Keratinocyte (primary cell): Measurements from ENCODE around the gene SPHK2. TPM values are rescaled to one million over a fixed set of nuclear protein-coding genes. Genes with fewer than 3 reads are reported as not detected.
"Not testable (repeated sequence)": the region's sequence is repeated elsewhere in the genome, so short reads cannot be mapped to it uniquely, and the experiment has no call there.

Experiments
- DNase-seq: peaks from one replicate; pipeline ENCODE4 v3.0.0-alpha.2; 2011; ENCODE audit warnings: low read depth, missing footprints, low spot score
- FAIRE-seq: peaks from 2 replicates; lab custom pipeline; 2011; peaks lifted over from hg19 to GRCh38; lab: Jason Lieb, UNC
- H2AFZ ChIP-seq: 2 replicates; pipeline ENCODE4 v1.6.0; 2012; ENCODE audit warnings: low read length, control low read depth, inconsistent platforms; ENCODE audit not compliant: control insufficient read depth
- H3K27ac ChIP-seq: 2 replicates; pipeline ENCODE4 v1.5.1; 2011; ENCODE audit warnings: low read length; ENCODE audit not compliant: control insufficient read depth, insufficient read depth
- H3K27me3 ChIP-seq: 3 replicates; pipeline ENCODE4 v1.6.0; 2011; ENCODE audit warnings: low read length; ENCODE audit not compliant: control insufficient read depth, insufficient read depth; ENCODE audit errors: extremely low read depth
- H3K36me3 ChIP-seq, 2 experiments: 2 replicates in 1 of 2; 3 replicates in 1 of 2; pipeline ENCODE4 v1.5.1; 2011; ENCODE audit warnings: low read length in 2 of 2, mild to moderate bottlenecking in 1 of 2; ENCODE audit not compliant: control insufficient read depth in 2 of 2, insufficient read depth in 2 of 2; ENCODE audit errors: extremely low read depth in 1 of 2
- H3K4me1 ChIP-seq: 3 replicates; pipeline ENCODE4 v1.5.1; 2011; ENCODE audit warnings: low read length; ENCODE audit not compliant: control insufficient read depth, insufficient read depth; ENCODE audit errors: extremely low read depth
- H3K4me2 ChIP-seq: 3 replicates; pipeline ENCODE4 v1.6.0; 2011; ENCODE audit warnings: low read depth, low read length; ENCODE audit not compliant: control insufficient read depth, insufficient read depth; ENCODE audit errors: extremely low read depth
- H3K4me3 ChIP-seq, 3 experiments: fragments of 200-600 bp in 1 of 3; sonication (generic) in 1 of 3; 2 replicates in 2 of 3; 3 replicates in 1 of 3; pipeline ENCODE4 v1.5.1; 2011 to 2016; ENCODE audit warnings: low read length in 3 of 3, mild to moderate bottlenecking in 3 of 3, control low read depth in 2 of 3, inconsistent platforms in 1 of 3, low read depth in 1 of 3, mixed read lengths in 1 of 3, mixed run types in 1 of 3, moderate library complexity in 1 of 3; ENCODE audit not compliant: control insufficient read depth in 2 of 3, insufficient read depth in 2 of 3; ENCODE audit errors: extremely low read depth in 1 of 3
- H3K79me2 ChIP-seq: 2 replicates; pipeline ENCODE4 v1.6.0; 2012; ENCODE audit warnings: low read length; ENCODE audit not compliant: control insufficient read depth, insufficient read depth
- H3K9ac ChIP-seq: 3 replicates; pipeline ENCODE4 v1.6.0; 2011; ENCODE audit warnings: low read length; ENCODE audit not compliant: control insufficient read depth, insufficient read depth; ENCODE audit errors: extremely low read depth
- H3K9me1 ChIP-seq: 3 replicates; pipeline ENCODE4 v1.6.0; 2011; ENCODE audit warnings: low read length; ENCODE audit not compliant: control insufficient read depth, insufficient read depth; ENCODE audit errors: extremely low read depth
- H3K9me3 ChIP-seq: 2 replicates; pipeline ENCODE4 v1.5.1; 2012; ENCODE audit warnings: low read depth, low read length; ENCODE audit not compliant: control insufficient read depth
- H4K20me1 ChIP-seq: 3 replicates; pipeline ENCODE4 v1.6.0; 2011; ENCODE audit warnings: low read length; ENCODE audit not compliant: control insufficient read depth, insufficient read depth; ENCODE audit errors: extremely low read depth
- CTCF ChIP-seq, 3 experiments: IDR thresholded peaks in 1 of 3; conservative IDR thresholded peaks in 1 of 3; optimal IDR thresholded peaks in 1 of 3; 2 replicates in 2 of 3; 3 replicates in 1 of 3; pipeline versions ENCODE3 to v1.5.1; 2011; ENCODE audit warnings: low read length in 3 of 3, mild to moderate bottlenecking in 3 of 3, moderate library complexity in 2 of 3, control low read depth in 1 of 3, inconsistent platforms in 1 of 3; ENCODE audit not compliant: insufficient read depth in 2 of 3; ENCODE audit errors: extremely low read depth in 1 of 3
- EZH2 ChIP-seq: IDR thresholded peaks from one replicate; pipeline ENCODE4 v1.6.1; 2012; ENCODE audit warnings: inconsistent platforms, mild to moderate bottlenecking, low read length, moderate library complexity
- dilution Hi-C: fragments of 300-500 bp; cut with MboI; formaldehyde crosslinking; loops from one replicate; pipeline ENCODE4 v1.7.0; 2020; ENCODE audit warnings: low sequenced_read_pairs; ENCODE audit not compliant: extremely low pct_ligation_motif_present
- polyA plus RNA-seq, 5 experiments: library from polyadenylated mRNA; depleted of rRNA in 3 of 5; stranded (reverse) in 3 of 5; stranded (forward) in 1 of 5; unstranded in 1 of 5; fragments of >200 nt; gene quantifications; 1 replicate in 1 of 5; 2 replicates in 3 of 5; 3 replicates in 1 of 5; pipeline versions ENCODE4 v1.2.1 to v1.2.3, GENCODE V29; 2011 to 2012; ENCODE audit warnings: missing spikeins in 2 of 5, low read depth in 1 of 5, low replicate concordance in 1 of 5

The SPHK2 gene
- polyA plus RNA-seq, 1 donor (not counting 4 experiments of a cell fraction or from before 2014, with no cell fraction given) = 2.8 TPM

DNA sequence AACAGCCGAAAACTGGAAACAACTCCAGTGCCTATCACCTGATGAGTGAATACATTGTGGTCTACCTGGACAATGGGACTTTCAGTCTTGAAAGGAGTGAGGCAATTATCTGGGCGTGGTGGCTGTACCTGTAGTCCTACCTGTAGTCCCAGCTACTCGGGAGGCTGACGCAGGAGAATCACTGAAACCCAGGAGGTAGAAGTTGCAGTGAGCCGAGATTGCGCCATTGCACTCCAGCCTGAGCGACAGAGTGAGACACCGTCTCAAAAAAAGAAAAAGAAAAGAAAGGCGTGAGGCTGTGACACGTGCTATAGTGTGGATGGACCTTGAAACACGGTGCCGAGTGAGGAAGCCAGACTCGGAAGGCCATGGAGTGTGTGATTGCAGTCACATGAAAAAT is 57.6 kb downstream of the SPHK2 start:
- Histone ChIP-seq H3K9ac (no peak overlapping the region), H3K27ac (no peak overlapping the region), H3K27me3 (no peaks in the 10 kb centered on the region), H3K4me3 (no peak overlapping the region), H3K9me1 (no peaks in the 10 kb centered on the region), H3K36me3 (no peaks in the 10 kb centered on the region), H4K20me1 (no peaks in the 10 kb centered on the region), H3K9me3 (no peaks in the 10 kb centered on the region), H2AFZ (no peak overlapping the region), H3K79me2 (no peaks in the 10 kb centered on the region), H3K4me1 (no peaks in the 10 kb centered on the region), H3K4me2 (no peak overlapping the region)
- no peak for TF ChIP-seq CTCF (optimal IDR thresholded peaks at IDR 0.05 in 1 of 3, IDR thresholded peaks at IDR 0.05 in 1 of 3, conservative IDR thresholded peaks at IDR 0.05 in 1 of 3; ENCODE audit: extremely low read depth in 1 of 3, insufficient read depth in 2 of 3, low read length in 3 of 3)
- TF ChIP-seq EZH2 = no peak
- FAIRE-seq (no peak), DNase-seq (no peak)
- dilution Hi-C loops = no loop called here

DNA sequence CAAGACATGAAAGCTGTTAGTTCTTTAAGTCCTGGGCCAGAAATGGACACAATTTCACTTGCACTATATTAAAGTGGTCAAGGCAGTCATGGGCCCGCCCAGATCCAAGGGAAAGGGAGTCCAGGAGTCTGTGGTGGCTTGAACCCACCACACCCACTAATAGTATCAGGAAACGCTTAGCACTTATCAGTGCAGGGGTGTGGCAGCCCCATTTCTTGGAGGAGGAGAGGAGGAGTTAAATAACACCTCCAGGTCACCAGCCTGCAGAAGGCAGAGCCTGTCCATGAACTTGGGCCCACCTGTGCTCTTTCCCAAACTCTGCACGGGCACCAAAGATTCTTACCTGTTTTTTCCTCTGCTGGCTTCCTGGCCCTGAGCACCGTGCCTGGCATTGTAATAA is 58.9 kb downstream of the SPHK2 start:
- dilution Hi-C loops = no loop called here
- no peak for DNase-seq
- Histone ChIP-seq H4K20me1 (no peaks in the 10 kb centered on the region), H2AFZ (no peak overlapping the region), H3K9me3 (no peaks in the 10 kb centered on the region), H3K4me1 (no peaks in the 10 kb centered on the region), H3K79me2 (no peaks in the 10 kb centered on the region), H3K27me3 (no peaks in the 10 kb centered on the region), H3K36me3 (no peaks in the 10 kb centered on the region), H3K4me2 (no peak overlapping the region), H3K4me3 (no peak overlapping the region), H3K9me1 (no peaks in the 10 kb centered on the region), H3K27ac (no peak overlapping the region), H3K9ac (no peak overlapping the region)
- no peak for FAIRE-seq
- no peak for TF ChIP-seq EZH2
- TF ChIP-seq CTCF (optimal IDR thresholded peaks at IDR 0.05 in 1 of 3, IDR thresholded peaks at IDR 0.05 in 1 of 3, conservative IDR thresholded peaks at IDR 0.05 in 1 of 3; ENCODE audit: extremely low read depth in 1 of 3, insufficient read depth in 2 of 3, low read length in 3 of 3) = no peak

GRCh38 chr19:48680006-48680405 is 60.7 kb downstream of the SPHK2 start:
- dilution Hi-C loops, H3K27ac ChIP-seq, H3K9me3 ChIP-seq: not testable (repeated sequence)

More at GRCh38 chr19:48680006-48680405, 60.7 kb downstream of the SPHK2 start:
- not testable (repeated sequence) for H3K9me1 ChIP-seq, H4K20me1 ChIP-seq, H3K36me3 ChIP-seq, H3K4me2 ChIP-seq, H3K4me3 ChIP-seq, H3K9ac ChIP-seq, FAIRE-seq, H2AFZ ChIP-seq, H3K27me3 ChIP-seq, H3K4me1 ChIP-seq, H3K79me2 ChIP-seq, DNase-seq
